K562 (cell line): ENCODE measurements around the gene EXOC4.

Source experiments
- ATF7 ChIP-seq: fragments of 450-650 bp; IDR thresholded peaks from 2 replicates; pipeline ENCODE4 v1.7.1; 2014; ENCODE audit warnings: mild to moderate bottlenecking, moderate library complexity
- CTCF ChIP-seq, 3 experiments: IDR thresholded peaks in 2 of 3; conservative IDR thresholded peaks in 1 of 3; 2 replicates each; pipeline ENCODE4 v1.5.1; 2011 to 2012; ENCODE audit warnings: low read length in 3 of 3, mild to moderate bottlenecking in 3 of 3, control low read depth in 2 of 3, improper control_type of control experiment in 1 of 3, inconsistent platforms in 1 of 3, low read depth in 1 of 3, mixed read lengths in 1 of 3, moderate library complexity in 1 of 3; ENCODE audit not compliant: insufficient read depth in 2 of 3
- HBP1 ChIP-seq: fragments of 450-650 bp; formaldehyde crosslinking; IDR thresholded peaks from 2 replicates; pipeline ENCODE4 v1.4.0; 2022; ENCODE audit warnings: missing genetic modification characterization
- HMGXB4 ChIP-seq: sonication (generic); formaldehyde crosslinking; IDR thresholded peaks from 2 replicates; pipeline ENCODE4 v1.8.1; 2023; ENCODE audit warnings: mild to moderate bottlenecking, missing genetic modification reagents
- JUNB ChIP-seq: fragments of 450-650 bp; formaldehyde crosslinking; conservative IDR thresholded peaks from 2 replicates; pipeline ENCODE4 v1.4.0; 2020; ENCODE audit warnings: mild to moderate bottlenecking
- MNT ChIP-seq, 2 experiments: fragments of 450-650 bp; conservative IDR thresholded peaks; 2 replicates each; pipeline ENCODE4 v1.6.1; 2017; ENCODE audit warnings: mild to moderate bottlenecking in 2 of 2, moderate library complexity in 2 of 2
- NCOR1 ChIP-seq: fragments of 450-650 bp; IDR thresholded peaks from 2 replicates; pipeline ENCODE4 v1.6.1; 2016; ENCODE audit warnings: mild to moderate bottlenecking, moderate library complexity
- NRF1 ChIP-seq, 2 experiments: fragments of 450-650 bp; IDR thresholded peaks in 1 of 2; conservative IDR thresholded peaks in 1 of 2; 2 replicates each; pipeline ENCODE4 v1.6.1; 2014; ENCODE audit warnings: mild to moderate bottlenecking in 2 of 2
- REST ChIP-seq, 2 experiments: fragments of 450-650 bp; formaldehyde crosslinking in 1 of 2; IDR thresholded peaks; 2 replicates each; pipeline versions ENCODE4 v1.4.0 to v1.6.1; 2014 to 2020; ENCODE audit warnings: mild to moderate bottlenecking in 2 of 2, borderline replicate concordance in 1 of 2, low read depth in 1 of 2
- SREBF2 ChIP-seq: sonication (generic); formaldehyde crosslinking; IDR thresholded peaks from 2 replicates; pipeline ENCODE4 v1.4.0; 2020; ENCODE audit warnings: mild to moderate bottlenecking, missing genetic modification reagents
- ZNF12 ChIP-seq: sonication (generic); formaldehyde crosslinking; IDR thresholded peaks from 2 replicates; pipeline ENCODE4 v1.4.0; 2020; ENCODE audit warnings: mild to moderate bottlenecking, missing genetic modification reagents
- ZNF76 ChIP-seq: fragments of 250-450 bp; sonication (Bioruptor Pico); IDR thresholded peaks from 2 replicates; pipeline ENCODE4 v1.4.0; 2020; ENCODE audit warnings: mild to moderate bottlenecking, moderate library complexity, borderline replicate concordance

- TF ChIP-seq JUNB = no peak
- no peak for TF ChIP-seq SREBF2 (CRISPR knock-in tag)
- TF ChIP-seq ATF7 = no peak
- TF ChIP-seq MNT (conservative IDR thresholded peaks at IDR 0.05) = no peak
- TF ChIP-seq NRF1 (conservative IDR thresholded peaks at IDR 0.05 in 1 of 2, IDR thresholded peaks at IDR 0.05 in 1 of 2) = no peak
- no peak for TF ChIP-seq NCOR1
- TF ChIP-seq CTCF (IDR thresholded peaks at IDR 0.05 in 2 of 3, conservative IDR thresholded peaks at IDR 0.05 in 1 of 3; ENCODE audit: insufficient read depth in 2 of 3, low read depth in 1 of 3, low read length in 3 of 3) = no peak
- no peak for TF ChIP-seq ZNF76 (CRISPR knock-in tag)
- no peak for TF ChIP-seq HBP1
- TF ChIP-seq HMGXB4 = no peak
- TF ChIP-seq REST (IDR thresholded peaks at IDR 0.05; ENCODE audit: borderline replicate concordance) = no peak
- TF ChIP-seq REST (CRISPR knock-in tag; IDR thresholded peaks at IDR 0.05; ENCODE audit: low read depth) = no peak
- TF ChIP-seq ZNF12 (CRISPR knock-in tag) = no peak
Observed at GRCh38 chr7:133301444-133301843, 48.6 kb downstream of the EXOC4 start.
